ENCODE results near the gene RGS13. TPM values are rescaled to one million over a fixed set of nuclear protein-coding genes. Genes with fewer than 3 reads are reported as not detected.
A peak's percentile ranks its signal among the peaks of the same experiment; 100 is the strongest.

The RGS13 gene
- total RNA-seq, 4 donors from 2014 or later: 0.37 to 0.51 TPM; not detected in 2

DNA sequence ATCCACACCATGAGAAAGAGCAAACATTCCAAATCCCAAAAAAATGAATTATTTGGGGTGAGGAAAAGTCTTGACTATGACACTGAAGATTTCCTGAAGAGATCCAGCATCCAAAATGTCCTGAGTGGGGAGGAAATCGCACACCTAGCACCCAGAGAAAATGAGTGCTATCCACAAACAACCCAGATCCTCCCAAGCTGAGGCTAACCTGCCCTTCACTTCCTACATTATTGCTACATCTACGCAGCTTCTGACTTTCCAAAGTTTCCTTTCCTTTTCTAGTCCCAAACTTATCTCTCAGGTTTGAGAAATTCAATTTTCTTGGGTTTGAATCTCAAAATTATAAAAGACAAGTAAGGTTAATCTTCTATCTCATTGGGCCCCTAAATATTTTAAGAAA is 906 bp upstream of the RGS13 start:
- no peaks in the 10 kb centered on the region for H3K9me3 ChIP-seq
- H3K4me3 ChIP-seq: no peak overlapping the region
- H3K27ac ChIP-seq: no peak overlapping the region
- no peaks in the 10 kb centered on the region for H3K4me1 ChIP-seq
- no peak for DNase-seq
- intact Hi-C loops (cut with DNase I; ENCODE audit: low total_unique reads): no loop called here
- H3K27me3 ChIP-seq: no peaks in the 10 kb centered on the region
- TF ChIP-seq POLR2A (IDR thresholded peaks at IDR 0.05) (no peak), CTCF (IDR thresholded peaks at IDR 0.05) (no peak)
- no peaks in the 10 kb centered on the region for H3K36me3 ChIP-seq

GRCh38 chr1:192639607-192640368 is 3.8 kb downstream of the RGS13 start:
- no peaks in the 10 kb centered on the region for H3K9me3 ChIP-seq
- no peak overlapping the region for H3K4me3 ChIP-seq
- H3K27me3 ChIP-seq: no peaks in the 10 kb centered on the region
- peaks cover 0 to 7% of the 10 kb centered on the region in 2 donors for H3K4me1 ChIP-seq
- TF ChIP-seq CTCF (IDR thresholded peaks at IDR 0.05) (no peak), POLR2A (IDR thresholded peaks at IDR 0.05) (no peak)
- intact Hi-C loops (cut with DNase I; ENCODE audit: low total_unique reads): no loop called here
- H3K36me3 ChIP-seq: no peaks in the 10 kb centered on the region
- no peak for DNase-seq
- peak overlapping the region; percentile 53 to 55 for H3K27ac ChIP-seq

GRCh38 chr1:192652159-192652558 is 16.2 kb downstream of the RGS13 start:
- H3K27me3 ChIP-seq: no peaks in the 10 kb centered on the region
- intact Hi-C loops (cut with DNase I; ENCODE audit: low total_unique reads): no loop called here
- DNase-seq: no peak
- H3K4me1 ChIP-seq: no peaks in the 10 kb centered on the region
- no peaks in the 10 kb centered on the region for H3K36me3 ChIP-seq
- no peak overlapping the region for H3K27ac ChIP-seq
- H3K4me3 ChIP-seq: no peak overlapping the region
- TF ChIP-seq CTCF (IDR thresholded peaks at IDR 0.05) (no peak), POLR2A (IDR thresholded peaks at IDR 0.05) (no peak)
- no peaks in the 10 kb centered on the region for H3K9me3 ChIP-seq

GRCh38 chr1:192654120-192654519 is 18.2 kb downstream of the RGS13 start:
- Histone ChIP-seq H3K27ac (no peak overlapping the region), H3K4me1 (no peaks in the 10 kb centered on the region), H3K27me3 (no peaks in the 10 kb centered on the region), H3K4me3 (no peak overlapping the region), H3K9me3 (no peaks in the 10 kb centered on the region), H3K36me3 (no peaks in the 10 kb centered on the region)
- TF ChIP-seq CTCF (IDR thresholded peaks at IDR 0.05): no peak
- TF ChIP-seq POLR2A (IDR thresholded peaks at IDR 0.05): no peak
- no peak for DNase-seq
- intact Hi-C loops (cut with DNase I; ENCODE audit: low total_unique reads): no loop called here

DNA sequence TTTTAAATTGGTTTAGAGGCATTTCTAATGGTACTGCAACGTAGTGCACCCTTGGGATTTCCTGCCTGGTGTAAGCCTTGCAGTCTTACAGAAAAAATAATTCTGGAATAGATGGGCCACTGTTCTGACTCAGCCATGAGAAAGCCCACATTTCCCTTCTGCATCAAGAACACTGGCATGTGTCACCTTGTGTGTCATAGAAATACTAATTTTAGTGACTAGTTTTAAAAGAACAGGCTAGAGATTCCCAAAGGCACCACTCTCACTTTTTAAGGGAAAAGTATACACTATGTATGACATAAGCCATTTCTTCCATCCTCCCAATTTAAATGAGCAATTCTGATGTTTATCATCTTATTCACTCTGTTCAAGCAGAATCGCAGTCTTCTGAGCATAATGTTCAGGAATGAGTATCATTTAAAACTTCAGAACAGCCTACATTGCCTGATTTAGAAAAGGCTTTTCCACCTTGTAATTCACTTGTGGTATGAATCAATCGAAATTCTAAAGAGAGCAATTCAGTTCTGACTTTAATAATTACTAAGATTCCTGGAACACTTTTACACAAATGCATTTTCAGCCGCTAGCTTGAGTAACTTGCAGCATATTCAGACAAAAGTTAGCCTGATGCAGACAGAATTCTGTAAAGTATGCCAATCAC is 18.8 kb downstream of the RGS13 start:
- H3K36me3 ChIP-seq: no peaks in the 10 kb centered on the region
- H3K27me3 ChIP-seq: no peaks in the 10 kb centered on the region
- DNase-seq: no peak
- no peak overlapping the region for H3K27ac ChIP-seq
- H3K9me3 ChIP-seq: no peaks in the 10 kb centered on the region
- H3K4me1 ChIP-seq: peaks cover 0 to 1% of the 10 kb centered on the region in 2 donors
- intact Hi-C loops (cut with DNase I; ENCODE audit: low total_unique reads): no loop called here
- no peak overlapping the region for H3K4me3 ChIP-seq
- no peak for TF ChIP-seq POLR2A (IDR thresholded peaks at IDR 0.05)
- no peak for TF ChIP-seq CTCF (IDR thresholded peaks at IDR 0.05)
